GM12878 (cell line): ENCODE data around the gene BICRA. TPM values are rescaled to one million over a fixed set of nuclear protein-coding genes. Genes with fewer than 3 reads are reported as not detected.

Source experiments
- ATAC-seq: fragments of 200-7000 bp; cut with Tn5 transposase; 3 replicates; pipeline ENCODE4 v1.9.1; 2020; ENCODE audit warnings: mild to moderate bottlenecking, moderate library complexity
- BruUV-seq: library from RNA; stranded (reverse); fragments of 400-500 nt; replicated peaks from 2 replicates; lab custom pipeline; 2021; lab: Mats Ljungman, UMichigan
- CTCF ChIA-PET: fragments of 300-600 bp; sonication (Branson Sonifier 250); formaldehyde crosslinking; extraction: SDS; loops from one replicate; lab custom pipeline; 2021; ENCODE audit warnings: inconsistent platforms; lab: Yijun Ruan, JAX
- POLR2A ChIA-PET: fragments of 350-600 bp; formaldehyde crosslinking; extraction: SDS; loops from one replicate; lab custom pipeline; 2021; ENCODE audit warnings: inconsistent platforms; lab: Charles Lee
- RAD21 ChIA-PET: fragments of 300-600 bp; sonication (Branson Sonifier 250); formaldehyde crosslinking; loops from one replicate; lab custom pipeline; 2023; ENCODE audit warnings: antibody characterized with exemption; ENCODE audit not compliant: unreplicated experiment; lab: Charles Lee
- SMC1A ChIA-PET: fragments of 300-600 bp; sonication (Branson Sonifier 250); formaldehyde crosslinking; loops from one replicate; lab custom pipeline; 2023; ENCODE audit not compliant: unreplicated experiment, uncharacterized antibody; lab: Charles Lee
- DNase-seq: peaks from one replicate; pipeline ENCODE4 v3.0.0-alpha.2; 2011; ENCODE audit warnings: low read depth, low spot score
- FAIRE-seq: peaks from 3 replicates; lab custom pipeline; 2011; peaks lifted over from hg19 to GRCh38; lab: Jason Lieb, UNC
- H2AFZ ChIP-seq: 2 replicates; pipeline ENCODE4 v1.6.0; 2011; ENCODE audit warnings: low read depth, low read length, control low read depth; ENCODE audit not compliant: control insufficient read depth
- H3K27ac ChIP-seq: 2 replicates; pipeline ENCODE4 v1.5.1; 2011; ENCODE audit warnings: control low read depth; ENCODE audit not compliant: control insufficient read depth, insufficient read depth
- H3K27me3 ChIP-seq, 2 experiments: replicated peaks in 1 of 2; 2 replicates each; pipeline versions ENCODE4 v1.6.0 to v1.6.1; 2011; ENCODE audit warnings: low read length in 1 of 2; ENCODE audit not compliant: control insufficient read depth in 2 of 2, insufficient read depth in 2 of 2
- H3K36me3 ChIP-seq, 2 experiments: 2 replicates each; pipeline ENCODE4 v1.5.1; 2011; ENCODE audit warnings: low read length in 1 of 2; ENCODE audit not compliant: control insufficient read depth in 2 of 2, insufficient read depth in 2 of 2
- H3K4me1 ChIP-seq: 2 replicates; pipeline ENCODE4 v1.6.1; 2011; ENCODE audit warnings: mild to moderate bottlenecking, low read length, moderate library complexity, mixed read lengths; ENCODE audit not compliant: control insufficient read depth, insufficient read depth
- H3K4me2 ChIP-seq: 2 replicates; pipeline ENCODE4 v1.6.0; 2011; ENCODE audit warnings: control low read depth; ENCODE audit not compliant: control insufficient read depth, insufficient read depth
- H3K4me3 ChIP-seq: fragments of 200-600 bp; sonication (generic); 2 replicates; pipeline ENCODE4 v1.5.1; 2016
- H3K79me2 ChIP-seq: 2 replicates; pipeline ENCODE4 v1.6.0; 2011; ENCODE audit warnings: low read length; ENCODE audit not compliant: control insufficient read depth, insufficient read depth
- H3K9ac ChIP-seq: 2 replicates; pipeline ENCODE4 v1.8.0; 2011; ENCODE audit warnings: low read length, control low read depth, mixed read lengths; ENCODE audit not compliant: control insufficient read depth, insufficient read depth
- H3K9me3 ChIP-seq: replicated peaks from 3 replicates; pipeline ENCODE4 v1.5.1; 2011; ENCODE audit warnings: mild to moderate bottlenecking, low read length; ENCODE audit not compliant: control insufficient read depth, insufficient read depth
- H4K20me1 ChIP-seq: 2 replicates; pipeline ENCODE4 v1.6.0; 2011; ENCODE audit not compliant: control insufficient read depth, insufficient read depth
- EGR1 ChIP-seq, 2 experiments: IDR thresholded peaks; 1 replicate in 1 of 2; 2 replicates in 1 of 2; pipeline ENCODE4 v1.6.1; 2011 to 2012; ENCODE audit warnings: low read depth in 2 of 2, low read length in 2 of 2, borderline replicate concordance in 1 of 2, mild to moderate bottlenecking in 1 of 2, moderate library complexity in 1 of 2
- HDGF ChIP-seq: fragments of 450-650 bp; IDR thresholded peaks from 2 replicates; pipeline ENCODE4 v1.6.1; 2016; ENCODE audit warnings: antibody characterized with exemption
- MXI1 ChIP-seq: fragments of 150-350 bp; IDR thresholded peaks from 2 replicates; pipeline ENCODE4 v1.6.1; 2011; ENCODE audit warnings: low read depth, mild to moderate bottlenecking, inconsistent platforms, low read length, improper control_type of control experiment
- NFYA ChIP-seq: IDR thresholded peaks from 2 replicates; pipeline ENCODE4 v1.6.1; 2011; ENCODE audit warnings: low read depth, mild to moderate bottlenecking, low read length, improper control_type of control experiment, borderline replicate concordance
- STAT1 ChIP-seq: fragments of 450-650 bp; conservative IDR thresholded peaks from 2 replicates; pipeline ENCODE4 v1.6.1; 2014; ENCODE audit warnings: antibody characterized with exemption, mild to moderate bottlenecking
- STAT3 ChIP-seq: IDR thresholded peaks from 2 replicates; pipeline ENCODE4 v1.6.1; 2011; ENCODE audit warnings: low read depth, low read length, improper control_type of control experiment
- WGBS: methylation state at CpG from one replicate; pipeline ENCODE4 v1.1.6; 2016; ENCODE audit warnings: low lambda C conversion rate; ENCODE audit not compliant: insufficient replicate concordance, insufficient coverage; ENCODE audit errors: missing lambda C conversion rate; 5-methylcytosine and 5-hydroxymethylcytosine counted together
- in situ Hi-C: fragments of 300-500 bp; cut with MboI; formaldehyde crosslinking; loops from 9 replicates; pipeline ENCODE4 v1.14.3; 2018; ENCODE audit warnings: mixed read lengths
- intact Hi-C: fragments of 100-400 bp; cut with micrococcal nuclease; formaldehyde crosslinking; loops from one replicate; pipeline ENCODE4 v1.14.2; 2022; ENCODE audit not compliant: unreplicated experiment
- polyA plus RNA-seq, 11 experiments: library from polyadenylated mRNA; depleted of rRNA in 4 of 11; unstranded in 6 of 11; stranded (reverse) in 5 of 11; fragments of >200 nt; fragmentation: Nextera tagmentation in 4 of 11; fragmentation: Illumina TruSeq in 1 of 11; extraction: Ambion mirVana in 4 of 11; extraction: Trizol in 1 of 11; gene quantifications; 1 replicate in 1 of 11; 2 replicates in 10 of 11; pipeline versions ENCODE4 v1.2.1 to v1.2.3, GENCODE V29; 2011 to 2016; ENCODE audit warnings: inconsistent platforms in 2 of 11, missing spikeins in 2 of 11, low read depth in 1 of 11
- total RNA-seq, 4 experiments: library from RNA; depleted of rRNA in 3 of 4; stranded (reverse); fragments of >200 nt in 3 of 4; fragmentation: Illumina TruSeq in 1 of 4; extraction: Trizol in 1 of 4; gene quantifications; 2 replicates each; pipeline versions ENCODE4 v1.2.1 to v1.2.3, GENCODE V29; 2013 to 2021
- TF ChIP-seq, protein P1 (sequence below): IDR thresholded peaks from 2 replicates; pipeline ENCODE4 v1.6.1; 2012; ENCODE audit warnings: low read depth, low read length, improper control_type of control experiment
- TF ChIP-seq, protein P2 (sequence below): IDR thresholded peaks from 2 replicates; pipeline ENCODE4 v1.6.1; 2011; ENCODE audit warnings: borderline replicate concordance, low read depth, mild to moderate bottlenecking, moderate library complexity, mixed read lengths, low read length; ENCODE audit not compliant: insufficient read depth; ENCODE audit errors: extremely low read length
- TF ChIP-seq, protein P3 (sequence below): fragments of 450-650 bp; IDR thresholded peaks from 2 replicates; pipeline ENCODE4 v1.6.1; 2014; ENCODE audit warnings: mild to moderate bottlenecking

BICRA gene
- total and polyA plus RNA-seq, 10 of the 15 experiments (the other 5 are each of a cell fraction or from before 2014, with no cell fraction given) = 0.11 to 15.3 (median 1.3) TPM

DNA sequence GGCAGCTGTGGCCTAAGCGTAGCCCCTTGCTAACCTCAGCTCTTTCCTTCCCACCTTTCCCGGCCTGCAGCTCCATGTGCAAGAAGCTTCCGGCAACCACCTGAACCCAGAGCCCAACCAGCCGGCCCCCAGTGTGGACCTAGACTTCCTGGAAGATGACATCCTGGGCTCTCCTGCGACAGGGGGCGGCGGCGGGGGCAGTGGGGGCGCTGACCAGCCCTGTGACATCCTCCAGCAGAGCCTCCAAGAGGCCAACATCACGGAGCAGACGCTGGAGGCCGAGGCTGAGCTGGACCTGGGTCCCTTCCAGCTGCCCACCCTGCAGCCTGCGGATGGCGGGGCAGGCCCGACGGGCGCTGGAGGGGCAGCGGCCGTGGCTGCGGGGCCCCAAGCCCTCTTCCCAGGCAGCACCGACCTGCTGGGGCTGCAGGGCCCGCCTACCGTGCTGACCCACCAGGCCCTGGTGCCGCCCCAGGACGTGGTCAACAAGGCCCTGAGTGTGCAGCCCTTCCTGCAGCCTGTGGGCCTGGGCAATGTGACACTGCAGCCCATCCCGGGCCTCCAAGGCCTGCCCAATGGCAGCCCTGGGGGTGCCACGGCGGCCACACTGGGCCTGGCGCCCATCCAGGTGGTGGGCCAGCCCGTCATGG, 70.4 kb downstream of the BICRA start:
- TF ChIP-seq, protein P1, sequence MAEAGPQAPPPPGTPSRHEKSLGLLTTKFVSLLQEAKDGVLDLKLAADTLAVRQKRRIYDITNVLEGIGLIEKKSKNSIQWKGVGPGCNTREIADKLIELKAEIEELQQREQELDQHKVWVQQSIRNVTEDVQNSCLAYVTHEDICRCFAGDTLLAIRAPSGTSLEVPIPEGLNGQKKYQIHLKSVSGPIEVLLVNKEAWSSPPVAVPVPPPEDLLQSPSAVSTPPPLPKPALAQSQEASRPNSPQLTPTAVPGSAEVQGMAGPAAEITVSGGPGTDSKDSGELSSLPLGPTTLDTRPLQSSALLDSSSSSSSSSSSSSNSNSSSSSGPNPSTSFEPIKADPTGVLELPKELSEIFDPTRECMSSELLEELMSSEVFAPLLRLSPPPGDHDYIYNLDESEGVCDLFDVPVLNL = no peak
- TF ChIP-seq MXI1 = no peak
- TF ChIP-seq STAT1 = no peak
- TF ChIP-seq, protein P2, sequence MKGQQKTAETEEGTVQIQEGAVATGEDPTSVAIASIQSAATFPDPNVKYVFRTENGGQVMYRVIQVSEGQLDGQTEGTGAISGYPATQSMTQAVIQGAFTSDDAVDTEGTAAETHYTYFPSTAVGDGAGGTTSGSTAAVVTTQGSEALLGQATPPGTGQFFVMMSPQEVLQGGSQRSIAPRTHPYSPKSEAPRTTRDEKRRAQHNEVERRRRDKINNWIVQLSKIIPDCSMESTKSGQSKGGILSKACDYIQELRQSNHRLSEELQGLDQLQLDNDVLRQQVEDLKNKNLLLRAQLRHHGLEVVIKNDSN = no peak
- TF ChIP-seq NFYA = no peak
- no peak for TF ChIP-seq HDGF
- no peak for TF ChIP-seq EGR1 (IDR thresholded peaks at IDR 0.05; ENCODE audit: borderline replicate concordance in 1 of 2, low read depth in 2 of 2, low read length in 2 of 2)
- no peak for TF ChIP-seq STAT3
- TF ChIP-seq, protein P3, sequence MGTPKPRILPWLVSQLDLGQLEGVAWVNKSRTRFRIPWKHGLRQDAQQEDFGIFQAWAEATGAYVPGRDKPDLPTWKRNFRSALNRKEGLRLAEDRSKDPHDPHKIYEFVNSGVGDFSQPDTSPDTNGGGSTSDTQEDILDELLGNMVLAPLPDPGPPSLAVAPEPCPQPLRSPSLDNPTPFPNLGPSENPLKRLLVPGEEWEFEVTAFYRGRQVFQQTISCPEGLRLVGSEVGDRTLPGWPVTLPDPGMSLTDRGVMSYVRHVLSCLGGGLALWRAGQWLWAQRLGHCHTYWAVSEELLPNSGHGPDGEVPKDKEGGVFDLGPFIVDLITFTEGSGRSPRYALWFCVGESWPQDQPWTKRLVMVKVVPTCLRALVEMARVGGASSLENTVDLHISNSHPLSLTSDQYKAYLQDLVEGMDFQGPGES = no peak
- ChIA-PET POLR2A (no interaction called here), SMC1A (no interaction called here), RAD21 (no interaction called here), CTCF (interaction anchor here (1.5 kb wide), 1 partner anchor 69 kb away, joined by 3 read pairs; no protein-coding TSS in a partner anchor)
- H3K4me2 ChIP-seq = no peak overlapping the region
- FAIRE-seq (no peak), DNase-seq (no peak), ATAC-seq (no peak)
- intact Hi-C loops = no loop called here
- no peak overlapping the region for H3K4me3 ChIP-seq
- H3K27ac ChIP-seq = no peak overlapping the region
- no peaks in the 10 kb centered on the region for H3K79me2 ChIP-seq
- no peaks in the 10 kb centered on the region for H3K27me3 ChIP-seq
- 92% methylated on average over 30 of the region's 30 CpGs for WGBS
- H3K9ac ChIP-seq = no peak overlapping the region
- in situ Hi-C loops = no loop called here
- no peaks in the 10 kb centered on the region for H3K4me1 ChIP-seq
- H3K9me3 ChIP-seq = no peaks in the 10 kb centered on the region
- H3K36me3 ChIP-seq = peaks cover 0 to 9% of the 10 kb centered on the region in 2 experiments; a peak in 2 of 4 replicates
- no peaks in the 10 kb centered on the region for H4K20me1 ChIP-seq
- no TSS peak for BruUV-seq
- no peak overlapping the region for H2AFZ ChIP-seq
